GM23248 (cell line): Measurements from ENCODE around the gene LAMA2. TPM values are rescaled to one million over a fixed set of nuclear protein-coding genes. Genes with fewer than 3 reads are reported as not detected.
A peak's percentile ranks its signal among the peaks of the same experiment; 100 is the strongest.

ENCODE experiments used
- DNase-seq: peaks from one replicate; pipeline ENCODE4 v3.0.0-alpha.2; 2015
- H2AFZ ChIP-seq: fragments of 200-600 bp; sonication (generic); 2 replicates; pipeline ENCODE4 v1.6.1; 2016; ENCODE audit warnings: antibody characterized with exemption
- H3F3A ChIP-seq: fragments of 200-600 bp; sonication (generic); 2 replicates; pipeline ENCODE4 v1.6.1; 2016; ENCODE audit warnings: mild to moderate bottlenecking, antibody characterized with exemption, mixed run types; ENCODE audit not compliant: insufficient read depth
- H3K27ac ChIP-seq: fragments of 200-600 bp; sonication (generic); 2 replicates; pipeline ENCODE4 v1.5.1; 2016; ENCODE audit warnings: mild to moderate bottlenecking
- H3K27me3 ChIP-seq: fragments of 200-600 bp; sonication (generic); replicated peaks from 2 replicates; pipeline ENCODE4 v1.6.1; 2016; ENCODE audit warnings: mild to moderate bottlenecking; ENCODE audit not compliant: insufficient read depth
- H3K36me3 ChIP-seq: fragments of 200-600 bp; sonication (generic); 2 replicates; pipeline ENCODE4 v1.6.1; 2016; ENCODE audit warnings: low read depth, mild to moderate bottlenecking
- H3K4me1 ChIP-seq: fragments of 200-600 bp; sonication (generic); 2 replicates; pipeline ENCODE4 v1.6.1; 2016; ENCODE audit warnings: mild to moderate bottlenecking; ENCODE audit not compliant: insufficient read depth
- H3K4me2 ChIP-seq: fragments of 200-600 bp; sonication (generic); one replicate; pipeline ENCODE4 v1.6.1; 2016; ENCODE audit warnings: mild to moderate bottlenecking; ENCODE audit not compliant: unreplicated experiment
- H3K4me3 ChIP-seq: fragments of 200-600 bp; sonication (generic); 2 replicates; pipeline ENCODE4 v1.5.1; 2016; ENCODE audit warnings: mild to moderate bottlenecking
- H3K79me2 ChIP-seq: fragments of 200-600 bp; sonication (generic); 2 replicates; pipeline ENCODE4 v1.6.1; 2016; ENCODE audit warnings: mild to moderate bottlenecking; ENCODE audit not compliant: insufficient read depth
- H3K9ac ChIP-seq: fragments of 200-600 bp; sonication (generic); 2 replicates; pipeline ENCODE4 v1.6.1; 2016; ENCODE audit warnings: mild to moderate bottlenecking
- H3K9me2 ChIP-seq: fragments of 200-600 bp; sonication (generic); 2 replicates; pipeline ENCODE4 v1.6.1; 2016; ENCODE audit warnings: mixed run types, mild to moderate bottlenecking, moderate library complexity; ENCODE audit not compliant: insufficient read depth
- H3K9me3 ChIP-seq: fragments of 200-600 bp; sonication (generic); one replicate; pipeline ENCODE4 v1.6.1; 2017; ENCODE audit warnings: low read depth
- H4K20me1 ChIP-seq: fragments of 200-600 bp; sonication (generic); 2 replicates; pipeline ENCODE4 v1.6.0; 2016; ENCODE audit not compliant: insufficient read depth
- EZH2 ChIP-seq: fragments of 200-600 bp; sonication (generic); IDR thresholded peaks from 2 replicates; pipeline ENCODE4 v1.6.1; 2018; ENCODE audit warnings: antibody characterized with exemption, mild to moderate bottlenecking; ENCODE audit not compliant: insufficient read depth, poor library complexity, severe bottlenecking
- EZH2phosphoT487 ChIP-seq: fragments of 200-600 bp; sonication (generic); IDR thresholded peaks from 2 replicates; pipeline ENCODE4 v1.6.1; 2018; ENCODE audit warnings: antibody characterized with exemption, moderate library complexity, mild to moderate bottlenecking, low read depth; ENCODE audit not compliant: insufficient read depth
- WGBS, 2 experiments: methylation state at CpG; one replicate each; pipeline ENCODE4 v1.1.6; 2015 to 2017; ENCODE audit warnings: low lambda C conversion rate in 2 of 2, low coverage in 1 of 2; ENCODE audit errors: missing lambda C conversion rate in 2 of 2; 5-methylcytosine and 5-hydroxymethylcytosine counted together
- in situ Hi-C: fragments of 300-500 bp; cut with MboI; formaldehyde crosslinking; loops from 2 replicates; pipeline ENCODE4 v1.15.0; 2020
- polyA plus RNA-seq: library from polyadenylated mRNA; unstranded; fragments of >200 nt; fragmentation: Nextera tagmentation; extraction: Ambion mirVana; gene quantifications from 2 replicates; pipeline ENCODE4 v1.2.1, GENCODE V29; 2016
- total RNA-seq: library from RNA; depleted of rRNA; stranded (reverse); fragments of >200 nt; shearing (Covaris generic); gene quantifications from 2 replicates; pipeline ENCODE4 v1.2.3, GENCODE V29; 2014; rRNA removed

The LAMA2 gene
- 31.1 and 33.6 TPM in 2 replicates for total RNA-seq
- 7.2 and 8.3 TPM in 2 replicates for polyA plus RNA-seq

GRCh38 chr6:128882991-128883611 lies at the start of gene LAMA2:
TSS of gene LAMA2 (plus strand) at chr6:128883138. CDS start at chr6:128883246, 108 bp downstream.
- H3K27me3 ChIP-seq, result no peaks in the 10 kb centered on the region
- no peaks in the 10 kb centered on the region for H3K36me3 ChIP-seq
- peak within 1 kb of the TSS; percentile 95 for H2AFZ ChIP-seq
- peaks cover 22% of the 10 kb centered on the region for H3K79me2 ChIP-seq
- H3K4me2 ChIP-seq, result peak within 1 kb of the TSS; percentile 70
- no peaks in the 10 kb centered on the region for H3K9me3 ChIP-seq
- DNase-seq, result peak; percentile 85
- H4K20me1 ChIP-seq, result no peaks in the 10 kb centered on the region
- TF ChIP-seq EZH2phosphoT487 (no peak), EZH2 (no peak)
- peaks cover 32% of the 10 kb centered on the region for H3K4me1 ChIP-seq
- peak within 1 kb of the TSS; percentile 83 for H3K4me3 ChIP-seq
- peak within 1 kb of the TSS; percentile 84 for H3K9ac ChIP-seq
- H3K9me2 ChIP-seq, result no peaks in the 10 kb centered on the region
- in situ Hi-C loops, result no loop called here
- 1 to 2% methylated on average over 36 of the region's 36 CpGs for WGBS, 2 experiments
- peaks cover 12% of the 10 kb centered on the region for H3F3A ChIP-seq
- peak within 1 kb of the TSS; percentile 74 for H3K27ac ChIP-seq

GRCh38 chr6:128836761-128837160 lies 46.2 kb upstream of the LAMA2 start:
- no peak overlapping the region for H3K4me3 ChIP-seq
- H3K9me2 ChIP-seq, result no peaks in the 10 kb centered on the region
- H3K9me3 ChIP-seq, result no peaks in the 10 kb centered on the region
- no peaks in the 10 kb centered on the region for H3F3A ChIP-seq
- H3K4me1 ChIP-seq, result no peaks in the 10 kb centered on the region
- H3K27me3 ChIP-seq, result no peaks in the 10 kb centered on the region
- TF ChIP-seq EZH2 (no peak), EZH2phosphoT487 (no peak)
- H3K27ac ChIP-seq, result no peak overlapping the region
- H3K9ac ChIP-seq, result no peak overlapping the region
- H4K20me1 ChIP-seq, result no peaks in the 10 kb centered on the region
- in situ Hi-C loops, result no loop called here
- no peak overlapping the region for H2AFZ ChIP-seq
- DNase-seq, result no peak
- no peak overlapping the region for H3K4me2 ChIP-seq
- H3K36me3 ChIP-seq, result no peaks in the 10 kb centered on the region
- H3K79me2 ChIP-seq, result no peaks in the 10 kb centered on the region
- WGBS, 2 experiments, result 4 to 8% methylated on average over 1 of the region's 1 CpG

- Histone ChIP-seq H3K27me3 (no peaks in the 10 kb centered on the region), H4K20me1 (no peaks in the 10 kb centered on the region), H3K27ac (no peak overlapping the region), H3K9me2 (no peaks in the 10 kb centered on the region), H2AFZ (no peak overlapping the region), H3K9me3 (no peaks in the 10 kb centered on the region), H3K4me1 (no peaks in the 10 kb centered on the region), H3K36me3 (no peaks in the 10 kb centered on the region), H3K9ac (no peak overlapping the region), H3K4me2 (no peak overlapping the region), H3K4me3 (no peak overlapping the region), H3K79me2 (no peaks in the 10 kb centered on the region), H3F3A (no peaks in the 10 kb centered on the region)
- TF ChIP-seq EZH2 (no peak), EZH2phosphoT487 (no peak)
- peak; percentile 4 for DNase-seq
- 72 to 80% methylated on average over 4 of the region's 4 CpGs for WGBS, 2 experiments
- in situ Hi-C loops, result no loop called here
These were observed 41.4 kb upstream of the LAMA2 start for GRCh38 chr6:128841518-128841917.

GRCh38 chr6:128844598-128844997 lies 38.3 kb upstream of the LAMA2 start:
- 47 to 51% methylated on average over 2 of the region's 2 CpGs for WGBS, 2 experiments
- no peak for DNase-seq
- TF ChIP-seq EZH2phosphoT487, result no peak
- TF ChIP-seq EZH2, result no peak
- no peaks in the 10 kb centered on the region for H3K36me3 ChIP-seq
- H3F3A ChIP-seq, result no peaks in the 10 kb centered on the region
- no peak overlapping the region for H3K9ac ChIP-seq
- no peak overlapping the region for H3K4me3 ChIP-seq
- no peak overlapping the region for H3K4me2 ChIP-seq
- in situ Hi-C loops, result no loop called here
- no peaks in the 10 kb centered on the region for H3K27me3 ChIP-seq
- H4K20me1 ChIP-seq, result no peaks in the 10 kb centered on the region
- H3K9me2 ChIP-seq, result no peaks in the 10 kb centered on the region
- no peaks in the 10 kb centered on the region for H3K9me3 ChIP-seq
- no peaks in the 10 kb centered on the region for H3K4me1 ChIP-seq
- H3K79me2 ChIP-seq, result no peaks in the 10 kb centered on the region
- H3K27ac ChIP-seq, result no peak overlapping the region
- no peak overlapping the region for H2AFZ ChIP-seq
